GM19025 (cell line): ENCODE data around the gene SDF2L1.
A peak's percentile ranks its signal among the peaks of the same experiment; 100 is the strongest.
"Not testable (repeated sequence)": the region's sequence is repeated elsewhere in the genome, so short reads cannot be mapped to it uniquely, and the experiment has no call there.

ENCODE experiments used
- ATAC-seq: cut with Tn5 transposase; IDR thresholded peaks from one replicate; pipeline ENCODE4 v1.9.1; 2021; ENCODE audit warnings: mild to moderate bottlenecking, low read depth, moderate library complexity; ENCODE audit not compliant: unreplicated experiment

SDF2L1 gene

DNA sequence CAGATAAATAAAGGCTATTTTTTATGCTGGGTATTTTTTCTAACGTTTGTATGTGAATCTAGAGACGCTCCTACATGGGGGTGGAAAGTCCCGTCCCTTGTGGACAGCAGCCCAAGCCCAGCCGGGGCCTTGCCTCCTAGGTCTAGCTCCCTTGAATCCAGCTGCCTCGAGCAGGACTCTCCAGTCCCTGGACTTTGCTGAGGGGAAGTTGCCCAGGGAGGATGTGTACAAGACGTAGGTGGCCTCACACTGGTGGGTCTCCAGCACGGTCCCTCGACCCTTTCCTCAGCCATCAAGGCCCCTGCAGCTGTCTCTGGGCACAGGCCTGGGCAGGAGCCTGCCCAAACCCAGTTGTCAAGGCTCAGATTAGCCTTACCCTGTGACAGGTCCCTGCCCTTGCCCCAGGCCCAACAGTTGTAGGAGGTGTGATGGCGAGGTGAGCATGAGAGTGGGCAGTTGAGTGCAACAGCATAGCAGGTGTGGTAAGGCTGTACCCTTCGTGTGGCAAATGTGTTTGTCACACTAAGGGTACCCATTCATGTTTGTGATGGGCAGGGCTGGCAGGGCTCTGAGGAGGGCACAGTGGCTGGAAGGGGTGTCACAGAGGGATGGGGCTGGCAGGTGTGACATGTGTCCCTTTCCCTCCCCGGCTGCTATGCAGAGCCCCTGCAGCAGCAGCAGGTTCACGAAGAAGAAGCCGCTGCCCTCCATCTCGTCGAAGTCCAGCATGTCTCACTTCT lies 6.2 kb upstream of the SDF2L1 start:
- no peak for ATAC-seq

DNA sequence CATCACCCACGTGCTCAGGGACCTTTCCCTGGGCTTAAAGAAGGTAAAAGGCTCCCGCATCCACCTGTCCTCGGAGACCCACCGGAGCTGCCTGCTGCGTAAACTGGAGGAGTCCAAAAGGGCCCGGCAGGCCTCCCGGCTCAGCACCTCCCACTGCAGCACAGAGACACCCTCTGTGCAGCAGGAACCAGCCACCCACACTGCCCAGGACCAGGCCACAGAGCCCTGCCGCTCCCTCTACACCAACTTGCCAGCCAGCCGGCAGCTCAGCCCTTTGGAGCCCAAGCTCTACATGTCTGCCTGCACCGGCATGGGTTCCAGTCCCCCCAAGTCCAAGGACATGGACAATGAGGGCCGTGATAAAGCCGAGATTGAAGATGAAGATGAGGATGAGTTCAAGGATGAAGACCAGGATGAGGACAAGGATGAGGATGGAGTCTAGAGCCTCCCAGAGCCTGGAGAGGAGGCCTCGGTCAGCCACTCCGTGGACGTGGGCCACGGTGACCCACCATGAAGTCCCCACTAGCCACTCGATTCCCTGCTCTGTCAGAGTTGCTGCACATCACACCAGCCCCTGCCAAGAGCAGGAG lies 5.4 kb upstream of the SDF2L1 start:
- ATAC-seq = no peak

DNA sequence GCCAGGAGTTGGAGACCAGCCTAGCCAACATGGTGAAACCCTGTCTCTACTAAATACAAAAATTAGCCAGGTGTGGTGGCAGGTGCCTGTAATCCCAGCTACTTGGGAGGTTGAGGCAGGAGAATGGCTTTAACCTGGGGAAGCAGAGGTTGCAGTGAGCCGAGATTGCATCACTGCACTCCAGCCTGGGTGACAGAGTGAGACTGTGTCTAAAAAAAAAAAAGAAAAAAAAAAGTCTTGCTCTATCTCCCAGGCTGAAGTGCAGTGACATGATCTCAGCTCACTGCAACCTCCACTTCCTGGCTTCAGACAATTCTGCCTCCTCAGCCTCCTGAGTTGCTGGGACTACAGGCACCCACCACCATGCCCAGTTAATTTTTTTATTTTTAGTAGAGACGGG lies 4.7 kb upstream of the SDF2L1 start:
- not testable (repeated sequence) for ATAC-seq

DNA sequence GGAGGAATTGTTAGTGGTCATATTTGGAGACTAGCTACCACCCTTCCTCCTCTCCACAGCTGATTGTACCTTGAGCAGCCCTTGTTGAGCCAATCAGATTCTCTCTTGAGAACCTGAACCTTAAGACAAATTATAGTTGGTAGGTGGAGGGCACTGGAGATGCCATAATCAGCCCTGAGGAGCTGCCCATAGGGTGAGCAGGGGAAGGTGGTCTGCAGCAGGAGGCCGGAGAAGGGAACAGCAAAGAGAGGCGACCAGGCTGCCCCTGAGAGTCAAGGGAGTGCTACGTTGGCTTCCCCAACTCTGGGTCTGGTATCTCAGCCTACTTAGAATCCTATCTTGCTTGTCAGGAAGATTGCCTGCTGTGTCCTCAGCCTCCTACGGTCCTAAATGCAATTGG lies 2.7 kb upstream of the SDF2L1 start:
- ATAC-seq = no peak

DNA sequence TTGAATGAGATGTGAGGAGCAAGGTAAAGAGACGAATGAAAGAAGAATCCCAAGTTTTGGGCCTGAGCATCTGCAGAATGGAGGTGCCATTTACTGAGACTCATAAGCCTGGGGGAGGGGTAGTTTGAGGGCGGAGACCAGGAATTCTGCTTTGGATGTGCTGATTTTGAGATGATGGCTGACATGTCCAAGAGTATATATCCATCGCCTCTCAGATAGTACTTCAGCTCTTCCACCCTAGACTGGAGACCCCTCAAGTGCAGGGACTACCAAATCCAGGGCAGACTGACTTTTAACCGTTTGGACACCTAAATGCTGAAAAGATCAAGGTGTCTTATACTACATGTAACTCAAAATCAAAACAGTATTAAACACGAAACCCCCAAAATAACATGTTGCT lies 1.3 kb upstream of the SDF2L1 start:
- ATAC-seq = no peak

DNA sequence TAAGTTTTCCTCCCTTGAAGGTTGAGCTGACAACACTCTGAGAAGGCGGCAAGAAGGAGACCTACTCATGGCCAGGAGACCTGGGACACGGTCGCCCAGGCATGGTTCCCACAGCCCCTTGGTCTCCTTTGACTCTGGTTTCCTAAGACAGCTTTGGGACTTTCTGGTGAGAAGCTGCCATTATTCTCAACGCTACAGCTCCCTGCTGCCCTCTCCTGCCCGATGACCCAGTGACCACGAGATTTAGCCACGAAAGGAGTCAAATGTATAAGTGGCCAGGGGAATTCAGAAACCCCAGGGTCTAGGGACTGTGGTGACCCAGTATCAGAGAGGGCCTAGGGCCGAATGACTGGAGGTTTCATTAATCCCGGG lies 699 bp upstream of the SDF2L1 start:
- no peak for ATAC-seq

DNA sequence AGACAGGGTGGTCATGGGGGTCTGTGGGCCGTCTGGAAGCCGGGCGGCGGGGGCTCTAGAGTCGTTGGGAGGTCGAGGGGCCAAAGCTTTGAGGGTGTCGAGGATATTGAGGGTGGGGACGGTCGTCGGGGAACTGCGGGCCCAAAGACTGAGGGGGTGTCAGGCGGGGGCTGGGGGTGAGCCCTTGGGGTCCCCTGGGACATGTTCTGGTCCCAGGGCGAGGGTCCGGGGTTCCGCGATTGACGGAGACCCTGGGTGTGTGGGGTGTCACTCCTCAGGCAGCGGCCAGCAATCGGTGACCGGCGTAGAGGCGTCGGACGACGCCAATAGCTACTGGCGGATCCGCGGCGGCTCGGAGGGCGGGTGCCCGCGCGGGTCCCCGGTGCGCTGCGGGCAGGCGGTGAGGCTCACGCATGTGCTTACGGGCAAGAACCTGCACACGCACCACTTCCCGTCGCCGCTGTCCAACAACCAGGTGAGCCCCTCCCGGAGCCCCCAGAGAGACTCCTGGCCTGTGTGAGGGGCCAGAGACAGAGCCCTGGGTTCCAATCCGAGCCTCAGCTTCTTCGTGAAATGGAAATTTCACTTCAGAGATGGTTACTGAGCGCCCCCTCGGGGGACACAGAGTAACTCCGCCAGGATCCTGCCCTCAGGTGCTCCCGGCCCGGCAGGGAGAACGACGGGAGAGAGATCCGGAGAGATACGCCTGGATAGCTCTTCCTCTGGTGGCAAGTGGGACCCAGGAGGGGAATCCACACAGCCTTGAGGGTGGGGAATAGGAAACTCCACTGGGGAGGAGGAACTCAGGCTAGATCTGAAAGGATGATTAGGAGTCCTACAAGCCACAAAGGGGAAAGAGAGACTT lies 714 bp downstream of the SDF2L1 start:
- ATAC-seq = no peak

DNA sequence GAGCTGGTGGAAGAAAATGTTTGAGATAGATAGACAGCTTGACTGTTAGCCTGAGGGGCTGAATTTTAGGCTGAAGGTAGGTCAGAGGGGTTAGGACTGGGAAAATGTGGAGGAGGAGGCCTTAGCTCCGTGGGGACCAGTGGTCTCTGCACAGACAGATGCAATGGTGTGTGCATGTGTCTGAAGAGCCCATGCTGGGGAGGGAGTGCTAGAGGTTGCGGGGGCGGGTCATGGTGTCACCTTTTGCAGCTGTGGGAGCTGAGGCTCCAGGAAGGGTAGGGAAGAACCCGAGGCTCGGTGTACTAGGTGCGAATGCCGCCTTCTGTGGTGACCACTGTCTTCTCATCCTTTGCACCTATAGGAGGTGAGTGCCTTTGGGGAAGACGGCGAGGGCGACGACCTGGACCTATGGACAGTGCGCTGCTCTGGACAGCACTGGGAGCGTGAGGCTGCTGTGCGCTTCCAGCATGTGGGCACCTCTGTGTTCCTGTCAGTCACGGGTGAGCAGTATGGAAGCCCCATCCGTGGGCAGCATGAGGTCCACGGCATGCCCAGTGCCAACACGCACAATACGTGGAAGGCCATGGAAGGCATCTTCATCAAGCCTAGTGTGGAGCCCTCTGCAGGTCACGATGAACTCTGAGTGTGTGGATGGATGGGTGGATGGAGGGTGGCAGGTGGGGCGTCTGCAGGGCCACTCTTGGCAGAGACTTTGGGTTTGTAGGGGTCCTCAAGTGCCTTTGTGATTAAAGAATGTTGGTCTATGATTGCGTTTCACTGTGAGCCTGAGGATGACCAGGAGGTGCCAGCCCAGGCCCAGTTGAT lies 1.6 kb downstream of the SDF2L1 start:
- ATAC-seq = no peak

DNA sequence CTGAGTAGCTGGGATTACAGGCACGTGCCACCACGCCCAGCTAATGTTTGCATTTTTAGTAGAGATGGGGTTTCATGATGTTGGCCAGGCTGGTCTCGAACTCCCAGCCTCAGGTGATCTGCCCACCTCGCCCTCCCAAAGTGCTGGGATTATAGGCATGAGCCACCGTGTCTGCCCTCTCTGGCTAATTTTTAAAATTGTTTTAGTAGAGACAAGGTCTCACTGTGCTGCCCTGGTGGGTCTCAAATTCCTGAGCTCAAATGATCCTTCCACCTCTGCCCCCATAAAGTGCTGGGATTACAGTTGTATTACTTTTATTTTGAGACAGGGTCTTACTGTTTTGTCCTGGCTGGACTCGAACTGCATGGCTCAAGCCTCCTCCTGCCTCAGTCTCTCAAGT lies 3.4 kb downstream of the SDF2L1 start:
- not testable (repeated sequence) for ATAC-seq

DNA sequence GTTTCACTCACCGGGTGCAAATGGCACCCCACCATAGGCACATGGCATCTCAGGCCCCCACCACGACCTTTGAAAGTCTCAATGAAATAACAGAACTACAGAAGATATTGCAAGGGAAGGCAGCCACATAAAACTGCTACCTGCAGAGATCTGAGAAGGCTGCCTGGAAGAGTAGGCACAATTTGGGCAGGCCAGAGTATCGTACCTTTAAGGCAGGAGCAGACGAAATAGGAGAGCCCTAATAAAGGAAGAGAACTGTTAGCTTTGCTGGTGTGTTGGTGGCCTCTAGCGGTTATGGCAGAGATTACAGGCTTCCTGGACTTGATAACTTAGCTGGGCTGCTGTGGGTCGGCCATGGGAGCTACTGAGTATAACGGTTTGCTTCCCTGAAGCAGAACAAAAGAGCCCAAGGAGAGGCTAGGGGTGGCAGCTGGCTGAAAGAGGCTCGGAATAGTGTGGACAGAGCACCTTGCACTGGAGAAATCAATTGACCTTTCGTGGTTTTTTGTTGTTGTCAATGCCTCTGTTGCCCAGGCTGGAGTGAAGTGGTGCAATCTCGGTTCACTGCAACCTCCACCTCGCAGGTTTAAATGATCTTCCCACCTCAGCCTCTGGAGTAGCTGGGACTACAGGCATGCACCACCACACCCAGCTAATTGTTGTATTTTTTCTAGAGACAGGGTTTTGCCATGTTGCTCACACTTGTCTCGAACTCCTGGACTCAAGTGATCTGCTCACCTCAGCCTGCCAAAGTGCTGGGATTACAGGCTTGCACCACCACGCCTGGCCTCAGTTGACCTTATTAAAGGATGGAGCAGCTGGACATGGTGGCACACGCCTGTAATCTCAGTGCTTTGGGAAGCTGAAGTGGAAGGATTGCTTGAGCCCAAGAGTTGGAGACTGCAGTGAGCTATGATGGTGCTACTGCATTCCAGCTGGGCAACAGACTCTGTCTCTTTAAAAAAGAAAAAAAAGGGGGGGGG lies 4.8 kb downstream of the SDF2L1 start:
- ATAC-seq = no peak

DNA sequence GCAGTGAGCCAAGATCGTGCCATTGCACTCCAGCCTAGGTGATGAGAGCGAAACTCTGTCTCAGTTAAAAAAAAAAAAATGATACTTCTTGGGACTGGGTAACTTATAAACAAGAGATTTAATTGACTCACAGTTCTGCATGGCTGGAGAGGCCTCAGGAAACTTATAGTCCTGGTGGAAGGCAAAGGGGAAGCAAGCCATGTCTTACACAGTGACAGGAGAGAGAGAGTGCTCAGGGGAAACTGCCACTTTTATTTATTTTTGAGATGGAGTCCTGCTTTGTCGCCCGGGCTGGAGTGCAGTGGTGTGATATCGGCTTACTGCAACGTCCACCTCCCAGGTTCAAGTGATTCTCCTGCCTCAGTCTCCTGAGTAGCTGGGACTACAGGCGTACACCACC lies 8.2 kb downstream of the SDF2L1 start:
- ATAC-seq = no peak

DNA sequence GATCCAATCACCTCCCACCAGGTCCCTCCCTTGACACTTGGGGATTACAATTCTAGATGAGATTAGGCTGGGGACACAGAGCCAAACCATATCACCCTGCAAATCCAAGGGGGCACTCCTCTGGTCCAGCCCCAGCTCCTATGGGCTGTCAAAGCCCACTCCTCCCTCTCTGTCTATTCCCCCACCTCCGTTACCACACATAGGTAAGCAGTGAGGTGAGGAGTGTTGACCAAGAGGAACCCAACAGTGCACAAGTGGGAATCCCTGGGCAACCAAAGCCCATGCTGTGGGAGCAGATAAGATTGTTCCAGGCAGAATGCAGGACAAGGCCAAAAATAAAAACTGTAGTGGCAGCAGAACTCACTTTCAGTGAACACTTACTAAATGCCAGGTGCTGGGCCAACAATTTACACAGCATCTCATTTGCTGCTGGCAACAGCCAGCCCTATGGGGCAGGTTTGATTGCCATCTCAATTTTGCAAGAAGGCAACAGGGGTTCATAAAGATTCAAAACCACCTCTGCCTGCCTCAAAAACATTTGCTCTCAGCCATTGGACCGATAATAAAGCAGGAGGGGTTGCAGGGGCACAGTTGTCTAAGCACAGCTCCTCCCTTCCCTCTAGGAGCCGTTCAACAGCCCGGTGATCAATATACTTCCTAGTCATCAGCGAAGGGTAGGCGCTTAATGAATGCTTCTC lies 8.9 kb downstream of the SDF2L1 start:
- no peak for ATAC-seq

DNA sequence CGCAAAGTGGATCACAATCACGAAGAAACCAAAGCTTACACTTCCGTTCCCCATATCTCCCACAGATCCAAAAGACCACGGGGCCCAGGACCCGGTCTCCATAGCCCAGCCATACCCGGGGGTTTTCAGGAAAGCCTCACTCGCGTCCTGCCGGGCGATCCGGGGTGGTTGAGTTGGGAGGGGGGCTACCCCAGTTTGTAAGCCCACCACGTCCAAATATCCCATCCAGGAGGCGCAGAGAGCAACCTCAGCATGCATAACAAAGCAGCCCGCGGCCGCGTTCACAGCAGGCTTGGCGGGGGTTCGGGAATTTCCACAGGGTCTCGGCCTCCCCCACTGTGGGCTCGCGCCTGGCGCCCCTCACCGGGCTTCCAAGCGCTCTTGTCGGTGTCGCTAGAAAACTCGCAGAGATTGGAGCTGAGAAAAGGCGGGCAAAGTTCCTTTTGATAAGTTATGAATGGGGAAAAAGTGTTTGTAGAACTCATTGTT lies 9.5 kb downstream of the SDF2L1 start:
- ATAC-seq = peak; percentile 6

DNA sequence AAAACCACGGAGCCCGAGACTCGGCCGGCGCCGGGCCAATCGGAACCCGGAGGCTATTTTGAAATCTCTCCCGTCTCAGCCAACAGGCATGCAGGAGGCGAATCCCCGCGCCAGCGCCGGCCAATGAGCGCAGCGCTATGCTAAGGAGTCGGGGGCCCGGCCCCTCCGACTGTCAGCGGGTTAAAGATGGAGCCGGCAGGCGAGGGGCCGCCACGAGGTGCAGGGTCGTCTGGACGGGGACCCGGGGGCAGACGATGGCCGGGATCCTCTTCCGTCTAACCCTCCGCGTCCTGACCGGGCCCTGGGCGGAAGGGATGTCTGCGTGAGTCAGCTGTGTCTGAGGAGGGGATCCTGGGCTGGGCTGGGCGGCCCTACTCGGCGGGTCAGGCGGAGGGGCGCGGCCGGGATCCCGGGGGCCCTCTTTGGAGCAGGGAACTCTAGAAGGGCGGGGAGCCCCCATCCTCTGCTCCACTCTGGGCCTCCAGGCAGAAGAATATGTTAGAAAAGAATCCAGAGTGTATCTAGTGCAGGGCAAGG lies 10.0 kb downstream of the SDF2L1 start:
- ATAC-seq = peak; percentile 88

DNA sequence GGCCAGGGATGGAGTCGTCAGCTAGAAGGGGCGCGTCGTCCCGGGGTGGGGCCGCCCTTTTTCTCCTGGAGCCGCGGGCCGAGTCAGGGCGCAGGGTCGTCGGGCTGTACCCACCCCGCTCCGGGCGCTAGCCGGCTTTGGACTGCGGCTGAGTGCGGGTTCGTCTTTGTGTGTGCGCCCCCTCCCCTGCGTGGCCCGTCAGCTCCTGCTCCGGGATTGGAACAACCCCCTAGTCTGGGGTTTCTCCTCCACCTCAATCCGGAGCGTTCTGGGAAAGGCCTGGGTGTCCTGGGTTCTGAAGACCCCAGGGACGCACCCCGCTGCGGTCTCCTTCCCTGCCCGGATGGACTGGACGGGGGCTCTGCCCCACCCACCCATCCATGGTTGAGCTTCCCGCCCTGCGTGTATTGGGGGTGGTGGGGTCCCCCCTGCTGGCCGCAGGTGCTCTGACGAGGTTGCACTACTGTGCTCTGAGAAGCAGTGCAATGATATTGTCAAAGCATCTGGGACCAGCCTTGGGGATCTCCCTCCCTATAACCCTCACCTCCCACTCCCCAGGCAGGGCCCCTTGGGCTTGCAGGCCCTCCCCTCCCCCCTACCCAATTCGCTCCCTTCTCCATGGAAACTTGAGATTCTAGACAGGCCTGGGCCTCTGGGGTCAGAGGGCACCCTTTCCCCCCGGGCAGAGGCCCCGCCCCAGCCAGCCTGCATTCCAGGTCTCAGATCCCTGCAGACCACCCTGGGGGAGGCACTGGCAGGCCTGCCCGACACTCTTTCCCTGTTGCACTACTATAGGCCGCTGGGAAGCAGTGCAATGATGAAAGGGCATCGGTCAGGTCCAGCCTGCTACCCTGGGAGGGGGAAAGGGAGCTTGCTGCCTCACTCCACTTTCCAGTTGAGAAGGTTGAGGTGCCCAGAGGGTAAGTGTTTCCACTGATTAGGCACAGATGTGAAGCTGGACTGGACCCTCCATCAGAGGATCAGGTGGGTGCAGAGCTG lies 10.7 kb downstream of the SDF2L1 start:
- no peak for ATAC-seq

DNA sequence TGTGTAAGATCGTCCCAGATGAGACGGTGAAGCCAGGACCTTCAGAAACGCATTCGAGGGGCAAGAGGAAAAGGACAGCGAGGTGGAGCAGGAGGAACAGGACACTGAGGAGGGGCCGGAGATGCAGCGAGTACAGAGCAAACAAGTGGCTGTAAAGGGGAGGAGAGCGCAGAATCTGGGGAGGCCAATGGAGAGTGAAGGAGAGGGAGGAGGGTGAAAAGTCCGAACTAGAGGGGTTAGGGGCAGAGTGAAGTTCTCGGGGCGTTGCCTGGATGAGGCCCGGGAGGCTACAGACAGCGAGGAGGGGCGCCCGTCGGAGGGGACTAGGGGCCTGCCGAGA lies 14.9 kb downstream of the SDF2L1 start:
- no peak for ATAC-seq

DNA sequence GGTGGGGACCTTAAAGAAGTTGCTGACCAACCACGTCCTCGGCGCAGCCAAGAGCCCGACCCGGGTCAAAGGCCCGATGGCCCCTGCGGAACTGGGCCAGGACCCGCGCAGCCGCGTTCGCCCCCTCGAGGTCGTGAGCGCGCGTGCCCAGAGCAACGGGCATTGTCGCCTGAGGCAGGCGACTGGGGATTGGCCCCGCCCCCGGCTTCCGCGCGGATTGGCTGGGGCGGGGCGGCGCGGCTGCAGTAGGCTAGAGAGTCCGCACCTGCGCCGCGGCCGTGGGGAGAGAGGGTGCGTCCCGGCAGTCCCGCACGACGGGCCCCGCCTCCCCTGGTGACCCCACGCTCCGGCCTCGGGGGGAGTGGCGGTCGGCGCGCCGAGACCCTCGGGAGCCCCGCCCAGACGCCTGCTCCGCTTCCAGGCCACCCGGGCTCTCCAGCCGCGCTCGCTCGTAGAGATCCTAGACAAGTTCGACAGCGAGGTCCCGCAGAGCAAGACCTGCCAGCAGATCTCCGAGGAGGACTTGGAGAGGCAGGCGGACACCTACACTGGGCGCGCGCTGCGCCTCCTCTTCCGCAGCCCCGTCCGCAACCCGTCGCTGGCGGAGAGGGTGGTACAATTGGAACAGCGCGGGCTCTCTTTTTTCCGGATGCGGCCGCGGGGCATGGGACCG lies 15.4 kb downstream of the SDF2L1 start:
- ATAC-seq = peak; percentile 72
